Neural cell (in vitro differentiated cells): ENCODE results near the gene FAM153A. TPM values are rescaled to one million over a fixed set of nuclear protein-coding genes. Genes with fewer than 3 reads are reported as not detected.
"Not testable (repeated sequence)": the region's sequence is repeated elsewhere in the genome, so short reads cannot be mapped to it uniquely, and the experiment has no call there.

Source experiments
- H2AFZ ChIP-seq: fragments of 200-600, 300-800 bp; sonication (generic), shearing (Covaris generic); 2 replicates; pipeline ENCODE4 v1.6.0; 2014; ENCODE audit warnings: low read depth, mild to moderate bottlenecking, antibody characterized with exemption, low read length, moderate library complexity
- H3F3A ChIP-seq: fragments of 200-600 bp; shearing (Covaris generic); 2 replicates; pipeline ENCODE4 v1.6.1; 2016; ENCODE audit warnings: mild to moderate bottlenecking, moderate library complexity, mixed read lengths, antibody characterized with exemption, low read length; ENCODE audit not compliant: insufficient read depth, poor library complexity, severe bottlenecking
- H3K27ac ChIP-seq: fragments of 200-600, 300-800 bp; sonication (generic), shearing (Covaris generic); 2 replicates; pipeline ENCODE4 v1.5.1; 2014; ENCODE audit warnings: mild to moderate bottlenecking, low read length, moderate library complexity
- H3K27me3 ChIP-seq: fragments of 300-800, 200-600 bp; sonication (generic), shearing (Covaris generic); 2 replicates; pipeline ENCODE4 v1.6.0; 2014; ENCODE audit warnings: mild to moderate bottlenecking, low read depth, low read length, moderate library complexity; ENCODE audit not compliant: insufficient read depth
- H3K36me3 ChIP-seq: fragments of 300-800, 200-600 bp; sonication (generic), shearing (Covaris generic); 2 replicates; pipeline ENCODE4 v1.5.1; 2014; ENCODE audit warnings: mild to moderate bottlenecking, antibody characterized with exemption, low read length, moderate library complexity; ENCODE audit not compliant: insufficient read depth
- H3K4me2 ChIP-seq: fragments of 300-800, 200-600 bp; sonication (generic), shearing (Covaris generic); 2 replicates; pipeline ENCODE4 v1.6.0; 2014; ENCODE audit warnings: mild to moderate bottlenecking, low read length
- H3K4me3 ChIP-seq: fragments of 300-800, 200-600 bp; sonication (generic), shearing (Covaris generic); 2 replicates; pipeline ENCODE4 v1.5.1; 2014; ENCODE audit warnings: mild to moderate bottlenecking, low read length, moderate library complexity
- H3K79me2 ChIP-seq: fragments of 200-600 bp; shearing (Covaris generic); replicated peaks from 2 replicates; pipeline ENCODE4 v1.6.0; 2014; ENCODE audit warnings: mild to moderate bottlenecking, low read length, moderate library complexity; ENCODE audit not compliant: insufficient read depth
- H3K9ac ChIP-seq: fragments of 300-800, 200-600 bp; sonication (generic), shearing (Covaris generic); 2 replicates; pipeline ENCODE4 v1.6.1; 2016; ENCODE audit warnings: mild to moderate bottlenecking, low read length, mixed read lengths
- H3K9me2 ChIP-seq: fragments of 200-600 bp; shearing (Covaris generic); 2 replicates; pipeline ENCODE4 v1.6.1; 2016; ENCODE audit warnings: mild to moderate bottlenecking, low read length, mixed read lengths; ENCODE audit not compliant: insufficient read depth
- H3K9me3 ChIP-seq: fragments of 200-600, 300-800 bp; sonication (generic), shearing (Covaris generic); 2 replicates; pipeline ENCODE4 v1.6.1; 2016; ENCODE audit warnings: mild to moderate bottlenecking, mixed run types, low read length, moderate library complexity, mixed read lengths
- H4K20me1 ChIP-seq: fragments of 200-600 bp; shearing (Covaris generic); 2 replicates; pipeline ENCODE4 v1.6.1; 2016; ENCODE audit warnings: mild to moderate bottlenecking, mixed run types; ENCODE audit not compliant: insufficient read depth
- polyA plus RNA-seq: library from polyadenylated mRNA; depleted of rRNA; stranded (reverse); fragments of >200 nt; gene quantifications from 2 replicates; pipeline ENCODE4 v1.2.3, GENCODE V29; 2014

FAM153A gene
- polyA plus RNA-seq, 1 donor from 2014 or later = not detected

- H3K27me3 ChIP-seq, H3K4me3 ChIP-seq, H3K9me3 ChIP-seq, H3K9me2 ChIP-seq, H2AFZ ChIP-seq, H3F3A ChIP-seq, H3K9ac ChIP-seq, H3K36me3 ChIP-seq, H4K20me1 ChIP-seq, H3K4me2 ChIP-seq, H3K27ac ChIP-seq, H3K79me2 ChIP-seq: not testable (repeated sequence)
Measured at GRCh38 chr5:177771206-177771605, 11.5 kb downstream of the FAM153A start.

- H3K9ac ChIP-seq, H4K20me1 ChIP-seq, H3K9me3 ChIP-seq, H3K36me3 ChIP-seq, H3K27me3 ChIP-seq, H2AFZ ChIP-seq, H3F3A ChIP-seq, H3K9me2 ChIP-seq, H3K79me2 ChIP-seq, H3K4me2 ChIP-seq, H3K27ac ChIP-seq, H3K4me3 ChIP-seq: not testable (repeated sequence)
Measured at GRCh38 chr5:177770646-177771045, 12.1 kb downstream of the FAM153A start.

GRCh38 chr5:177763737-177764508, 18.8 kb downstream of the FAM153A start:
- not testable (repeated sequence) for H4K20me1 ChIP-seq, H3K79me2 ChIP-seq, H3K36me3 ChIP-seq, H3K9me2 ChIP-seq, H3K27me3 ChIP-seq, H3K9me3 ChIP-seq, H3K27ac ChIP-seq, H2AFZ ChIP-seq, H3K4me3 ChIP-seq, H3F3A ChIP-seq, H3K9ac ChIP-seq, H3K4me2 ChIP-seq

- H3K9me3 ChIP-seq = not testable (repeated sequence)
Measured at GRCh38 chr5:177760954-177761353, 21.7 kb downstream of the FAM153A start.

GRCh38 chr5:177747354-177747753, 35.3 kb downstream of the FAM153A start:
- not testable (repeated sequence) for H3K79me2 ChIP-seq, H3K27ac ChIP-seq, H3F3A ChIP-seq, H3K9me2 ChIP-seq, H3K4me2 ChIP-seq, H4K20me1 ChIP-seq, H3K36me3 ChIP-seq, H3K9me3 ChIP-seq, H3K9ac ChIP-seq, H2AFZ ChIP-seq, H3K27me3 ChIP-seq, H3K4me3 ChIP-seq

More at GRCh38 chr5:177760954-177761353, 21.7 kb downstream of the FAM153A start:
- H4K20me1 ChIP-seq, H3K9ac ChIP-seq, H3K79me2 ChIP-seq, H3K4me3 ChIP-seq, H2AFZ ChIP-seq, H3K9me2 ChIP-seq, H3K27me3 ChIP-seq, H3K36me3 ChIP-seq, H3F3A ChIP-seq, H3K27ac ChIP-seq, H3K4me2 ChIP-seq: not testable (repeated sequence)

GRCh38 chr5:177724858-177725257, 57.8 kb downstream of the FAM153A start:
- H3F3A ChIP-seq = not testable (repeated sequence)

GRCh38 chr5:177723831-177724485, 58.7 kb downstream of the FAM153A start:
- H3K27ac ChIP-seq, H3K9me3 ChIP-seq, H3K36me3 ChIP-seq, H3K9ac ChIP-seq, H3K27me3 ChIP-seq, H3K4me3 ChIP-seq, H3K79me2 ChIP-seq, H2AFZ ChIP-seq, H3F3A ChIP-seq, H4K20me1 ChIP-seq, H3K4me2 ChIP-seq, H3K9me2 ChIP-seq: not testable (repeated sequence)

More at GRCh38 chr5:177724858-177725257, 57.8 kb downstream of the FAM153A start:
- not testable (repeated sequence) for H3K27ac ChIP-seq, H3K9me3 ChIP-seq, H4K20me1 ChIP-seq, H3K4me2 ChIP-seq, H3K79me2 ChIP-seq, H3K9ac ChIP-seq, H3K27me3 ChIP-seq, H3K36me3 ChIP-seq, H3K9me2 ChIP-seq, H2AFZ ChIP-seq, H3K4me3 ChIP-seq

- not testable (repeated sequence) for H3K36me3 ChIP-seq, H3K9me3 ChIP-seq, H3F3A ChIP-seq, H3K79me2 ChIP-seq, H3K27ac ChIP-seq, H3K4me3 ChIP-seq, H3K4me2 ChIP-seq, H3K9me2 ChIP-seq, H2AFZ ChIP-seq, H3K27me3 ChIP-seq, H3K9ac ChIP-seq, H4K20me1 ChIP-seq
Measured at GRCh38 chr5:177722829-177723228, 59.9 kb downstream of the FAM153A start.
